Prostate gland (tissue), 2 donors: ENCODE measurements around the gene RHCE. TPM values are rescaled to one million over a fixed set of nuclear protein-coding genes. Genes with fewer than 3 reads are reported as not detected.
"Not testable (repeated sequence)": the region's sequence is repeated elsewhere in the genome, so short reads cannot be mapped to it uniquely, and the experiment has no call there.

ENCODE experiments used
- DNase-seq: peaks from one replicate; pipeline ENCODE4 v3.0.0-alpha.2; 2019; ENCODE audit warnings: low spot score
- H3K27ac ChIP-seq, 2 donors: fragments of 200-600 bp; sonication (generic); 2 replicates each; pipeline ENCODE4 v1.5.1; 2017 to 2019
- H3K27me3 ChIP-seq: fragments of 200-600 bp; sonication (generic); replicated peaks from 2 replicates; pipeline ENCODE4 v1.5.1; 2019; ENCODE audit not compliant: insufficient read depth
- H3K36me3 ChIP-seq, 2 donors: fragments of 200-600 bp; sonication (generic); 1 replicate in 1 of 2; 2 replicates in 1 of 2; pipeline versions ENCODE4 v1.5.1 to v1.8.1; 2017 to 2019
- H3K4me1 ChIP-seq: fragments of 200-600 bp; sonication (generic); replicated peaks from 2 replicates; pipeline ENCODE4 v1.5.1; 2019
- H3K4me3 ChIP-seq, 2 donors: fragments of 200-600 bp; sonication (generic); 2 replicates each; pipeline ENCODE4 v1.5.1; 2017 to 2019
- H3K9me3 ChIP-seq: fragments of 200-600 bp; sonication (generic); 2 replicates; pipeline ENCODE4 v1.5.1; 2017
- CTCF ChIP-seq, 4 experiments: fragments of 200-600 bp in 2 of 4; fragments of 450-650 bp in 2 of 4; sonication (generic) in 2 of 4; IDR thresholded peaks; 1 replicate in 3 of 4; 2 replicates in 1 of 4; pipeline ENCODE4 v1.5.1; 2016 to 2019; ENCODE audit warnings: antibody characterized with exemption in 4 of 4, mild to moderate bottlenecking in 2 of 4, moderate library complexity in 2 of 4
- POLR2A ChIP-seq: fragments of 450-650 bp; IDR thresholded peaks from one replicate; pipeline ENCODE4 v1.6.1; 2016; ENCODE audit warnings: antibody characterized with exemption, mild to moderate bottlenecking
- POLR2AphosphoS5 ChIP-seq: sonication (generic); formaldehyde crosslinking; IDR thresholded peaks from one replicate; pipeline ENCODE4 v1.6.1; 2017; ENCODE audit warnings: antibody characterized with exemption
- WGBS: methylation state at CpG from one replicate; pipeline ENCODE4 v1.1.5; 2018; 5-methylcytosine and 5-hydroxymethylcytosine counted together
- intact Hi-C: fragments of 100-400 bp; cut with DNase I; formaldehyde crosslinking; loops from one replicate; pipeline ENCODE4 v1.14.2; 2022
- total RNA-seq, 2 donors: library from RNA; depleted of rRNA; stranded (reverse); fragments of >200 nt; gene quantifications; one replicate each; pipeline ENCODE4 v1.1.0, GENCODE V29; 2016

Gene RHCE
- total RNA-seq, 2 donors from 2014 or later = 2.4 to 3.9 TPM

GRCh38 chr1:25371757-25372156 is 48.9 kb downstream of the RHCE start:
- H3K9me3 ChIP-seq, H3K4me1 ChIP-seq, H3K27ac ChIP-seq, H3K36me3 ChIP-seq, DNase-seq, H3K27me3 ChIP-seq, H3K4me3 ChIP-seq, intact Hi-C loops: not testable (repeated sequence)
- 64% methylated on average over 7 of the region's 7 CpGs for WGBS

GRCh38 chr1:25369691-25370271 is 50.8 kb downstream of the RHCE start:
- H3K9me3 ChIP-seq, H3K27me3 ChIP-seq, intact Hi-C loops, H3K27ac ChIP-seq, H3K4me1 ChIP-seq, H3K4me3 ChIP-seq, H3K36me3 ChIP-seq, DNase-seq: not testable (repeated sequence)
- WGBS = 89% methylated on average over 12 of the region's 12 CpGs

- WGBS = 82% methylated on average over 4 of the region's 4 CpGs
- Histone ChIP-seq H3K36me3 (no peaks in the 10 kb centered on the region), H3K4me1 (no peaks in the 10 kb centered on the region), H3K4me3 (no peak overlapping the region), H3K9me3 (no peaks in the 10 kb centered on the region), H3K27me3 (no peaks in the 10 kb centered on the region), H3K27ac (no peak overlapping the region)
- DNase-seq = no peak
- no peak for TF ChIP-seq POLR2AphosphoS5
- no peak for TF ChIP-seq POLR2A
- intact Hi-C loops = no loop called here
Observed at GRCh38 chr1:25369241-25369640, 51.4 kb downstream of the RHCE start.

GRCh38 chr1:25362634-25363559 is 57.7 kb downstream of the RHCE start:
- no CpG with 5 or more reads among the region's 17 CpGs for WGBS
- H3K36me3 ChIP-seq, H3K9me3 ChIP-seq, H3K27ac ChIP-seq, H3K4me1 ChIP-seq, H3K4me3 ChIP-seq, H3K27me3 ChIP-seq, intact Hi-C loops, DNase-seq: not testable (repeated sequence)

GRCh38 chr1:25361901-25362300 is 58.7 kb downstream of the RHCE start:
- no peaks in the 10 kb centered on the region for H3K9me3 ChIP-seq
- no peak overlapping the region for H3K4me3 ChIP-seq

GRCh38 chr1:25360596-25361581 is 59.7 kb downstream of the RHCE start:
- intact Hi-C loops = no loop called here
- Histone ChIP-seq H3K4me1 (peaks cover 5% of the 10 kb centered on the region), H3K27me3 (no peaks in the 10 kb centered on the region), H3K4me3 (no peak overlapping the region), H3K36me3 (no peaks in the 10 kb centered on the region), H3K27ac (no peak overlapping the region), H3K9me3 (no peaks in the 10 kb centered on the region)
- TF ChIP-seq POLR2AphosphoS5 (no peak), CTCF (IDR thresholded peaks at IDR 0.05) (no peak), POLR2A (no peak)
- no peak for DNase-seq
- WGBS = 92% methylated on average over 7 of the region's 7 CpGs

More at GRCh38 chr1:25361901-25362300, 58.7 kb downstream of the RHCE start:
- Histone ChIP-seq H3K27ac (peak overlapping the region in 1 of 2 donors; percentile 22), H3K36me3 (no peaks in the 10 kb centered on the region), H3K4me1 (peaks cover 5% of the 10 kb centered on the region), H3K27me3 (no peaks in the 10 kb centered on the region)
- 48% methylated on average over 2 of the region's 2 CpGs for WGBS
- DNase-seq = no peak
- intact Hi-C loops = no loop called here
- TF ChIP-seq POLR2AphosphoS5 (no peak), POLR2A (no peak), CTCF (IDR thresholded peaks at IDR 0.05) (no peak)
